Breast epithelium (tissue), 3 donors: ENCODE results near the gene SMAP1.

Experiments used
- CTCF ChIP-seq, 3 donors: fragments of 450-650 bp; IDR thresholded peaks; one replicate each; pipeline ENCODE4 v1.5.1; 2016 to 2017; ENCODE audit warnings: antibody characterized with exemption in 3 of 3, mild to moderate bottlenecking in 3 of 3, moderate library complexity in 3 of 3
- POLR2A ChIP-seq: fragments of 450-650 bp; IDR thresholded peaks from one replicate; pipeline ENCODE4 v1.6.1; 2016; ENCODE audit warnings: antibody characterized with exemption, mild to moderate bottlenecking, moderate library complexity
- POLR2AphosphoS5 ChIP-seq, 3 donors: sonication (generic); formaldehyde crosslinking; IDR thresholded peaks; one replicate each; pipeline ENCODE4 v1.6.1; 2017; ENCODE audit warnings: antibody characterized with exemption in 3 of 3

- TF ChIP-seq CTCF (IDR thresholded peaks at IDR 0.05) (no peak), POLR2A (no peak), POLR2AphosphoS5 (IDR thresholded peaks at IDR 0.05) (no peak)
Observed at GRCh38 chr6:70717038-70717801, 49.5 kb downstream of the SMAP1 start.
